IMR-90 (cell line): ENCODE data around the gene OXSR1. TPM values are rescaled to one million over a fixed set of nuclear protein-coding genes. Genes with fewer than 3 reads are reported as not detected.

Experiments used
- ATAC-seq: fragments of 200-7000 bp; cut with Tn5 transposase; 2 replicates; pipeline ENCODE4 v1.9.1; 2020; ENCODE audit warnings: low read depth, mild to moderate bottlenecking, moderate library complexity
- BruUV-seq: library from RNA; stranded (reverse); fragments of 400-500 nt; replicated peaks from 2 replicates; lab custom pipeline; 2021; lab: Mats Ljungman, UMichigan
- CTCF ChIA-PET: fragments of 300-600 bp; formaldehyde crosslinking; extraction: SDS; loops from one replicate; lab custom pipeline; 2021; ENCODE audit warnings: antibody characterized with exemption; lab: Yijun Ruan, JAX
- POLR2A ChIA-PET: fragments of 300-600 bp; sonication (Branson Sonifier 250); formaldehyde crosslinking; loops from one replicate; lab custom pipeline; 2022; ENCODE audit warnings: antibody characterized with exemption; ENCODE audit not compliant: unreplicated experiment; lab: Charles Lee
- DNase-seq: peaks from one replicate; pipeline ENCODE4 v3.0.0; 2013
- H2AFZ ChIP-seq: replicated peaks from 2 replicates; pipeline ENCODE3; 2013; ENCODE audit warnings: low read length, mild to moderate bottlenecking; ENCODE audit not compliant: poor library complexity
- H2AK5ac ChIP-seq: 2 replicates; pipeline ENCODE4 v1.6.1; 2013; ENCODE audit warnings: low read depth, low read length, inconsistent platforms
- H2AK9ac ChIP-seq: replicated peaks from 2 replicates; pipeline ENCODE3; 2013; ENCODE audit warnings: mild to moderate bottlenecking, low read depth, low read length, moderate library complexity; ENCODE audit not compliant: poor library complexity
- H2BK120ac ChIP-seq: 2 replicates; pipeline ENCODE4 v1.6.1; 2013; ENCODE audit warnings: low read depth, low read length, inconsistent platforms
- H2BK15ac ChIP-seq: 3 replicates; pipeline ENCODE4 v1.6.1; 2013; ENCODE audit warnings: low read depth, low read length, inconsistent platforms
- H2BK20ac ChIP-seq: 2 replicates; pipeline ENCODE4 v1.6.1; 2013; ENCODE audit warnings: low read depth, mild to moderate bottlenecking, inconsistent platforms, low read length, moderate library complexity
- H2BK5ac ChIP-seq: 2 replicates; pipeline ENCODE4 v1.6.1; 2013; ENCODE audit warnings: mild to moderate bottlenecking, low read depth, low read length, inconsistent platforms; ENCODE audit not compliant: poor library complexity, severe bottlenecking
- H3K14ac ChIP-seq: replicated peaks from 2 replicates; pipeline ENCODE4 v1.6.1; 2013; ENCODE audit warnings: low read depth, low read length, inconsistent platforms
- H3K18ac ChIP-seq: 2 replicates; pipeline ENCODE4 v1.6.1; 2013; ENCODE audit warnings: low read depth, low read length, control low read depth
- H3K23ac ChIP-seq: 2 replicates; pipeline ENCODE4 v1.6.1; 2013; ENCODE audit warnings: low read depth, low read length, inconsistent platforms
- H3K27ac ChIP-seq: 2 replicates; pipeline ENCODE4 v1.5.1; 2013; ENCODE audit warnings: mild to moderate bottlenecking, control low read depth, low read length; ENCODE audit not compliant: insufficient read depth
- H3K27me3 ChIP-seq: 2 replicates; pipeline ENCODE4 v1.6.1; 2013; ENCODE audit warnings: low read length; ENCODE audit not compliant: control insufficient read depth, insufficient read depth
- H3K36me3 ChIP-seq: 2 replicates; pipeline ENCODE4 v1.6.1; 2013; ENCODE audit warnings: low read length, mixed read lengths; ENCODE audit not compliant: control insufficient read depth, insufficient read depth
- H3K4ac ChIP-seq: 2 replicates; pipeline ENCODE4 v1.6.1; 2013; ENCODE audit warnings: low read depth, low read length, inconsistent platforms
- H3K4me1 ChIP-seq: 2 replicates; pipeline ENCODE4 v1.6.1; 2013; ENCODE audit warnings: low read length, mixed read lengths; ENCODE audit not compliant: control insufficient read depth, insufficient read depth
- H3K4me2 ChIP-seq: 2 replicates; pipeline ENCODE4 v1.6.1; 2013; ENCODE audit warnings: low read depth, mild to moderate bottlenecking, control low read depth, low read length, moderate library complexity
- H3K4me3 ChIP-seq: 2 replicates; pipeline ENCODE4 v1.5.1; 2013; ENCODE audit warnings: low read depth, mild to moderate bottlenecking, control low read depth, low read length, moderate library complexity; ENCODE audit not compliant: insufficient read depth
- H3K56ac ChIP-seq: 2 replicates; pipeline ENCODE4 v1.6.1; 2013; ENCODE audit warnings: low read length, inconsistent platforms; ENCODE audit not compliant: insufficient read depth; ENCODE audit errors: extremely low read depth
- H3K79me1 ChIP-seq, 2 experiments: 2 replicates each; pipeline ENCODE4 v1.6.1; 2013; ENCODE audit warnings: low read length in 2 of 2, inconsistent platforms in 1 of 2, low read depth in 1 of 2
- H3K9ac ChIP-seq: 2 replicates; pipeline ENCODE4 v1.6.1; 2013; ENCODE audit warnings: low read depth, low read length, control low read depth
- H3K9me1 ChIP-seq: 2 replicates; pipeline ENCODE4 v1.6.1; 2013; ENCODE audit warnings: low read length, inconsistent platforms; ENCODE audit not compliant: insufficient read depth
- H3K9me3 ChIP-seq: 2 replicates; pipeline ENCODE4 v1.6.1; 2013; ENCODE audit warnings: low read length; ENCODE audit not compliant: control insufficient read depth, insufficient read depth
- H4K20me1 ChIP-seq: 2 replicates; pipeline ENCODE4 v1.6.1; 2013; ENCODE audit warnings: low read length, inconsistent platforms; ENCODE audit not compliant: insufficient read depth
- H4K5ac ChIP-seq: 2 replicates; pipeline ENCODE4 v1.6.1; 2013; ENCODE audit warnings: mild to moderate bottlenecking, low read depth, low read length, control low read depth
- H4K8ac ChIP-seq, 2 experiments: 2 replicates each; pipeline ENCODE4 v1.6.1; 2013; ENCODE audit warnings: low read depth in 2 of 2, low read length in 2 of 2, control low read depth in 1 of 2, inconsistent platforms in 1 of 2
- H4K91ac ChIP-seq: 2 replicates; pipeline ENCODE4 v1.6.1; 2013; ENCODE audit warnings: low read depth, low read length, inconsistent platforms; ENCODE audit not compliant: insufficient read depth
- BHLHE40 ChIP-seq: fragments of 150-350 bp; IDR thresholded peaks from 2 replicates; pipeline ENCODE4 v1.6.1; 2016; ENCODE audit warnings: mild to moderate bottlenecking, low read depth, low read length
- CEBPB ChIP-seq: IDR thresholded peaks from 2 replicates; pipeline ENCODE4 v1.6.1; 2012; ENCODE audit warnings: low read depth, low read length, improper control_type of control experiment
- CHD1 ChIP-seq: IDR thresholded peaks from 2 replicates; pipeline ENCODE4 v1.6.1; 2012; ENCODE audit warnings: low read depth, low read length, improper control_type of control experiment
- NFE2L2 ChIP-seq: fragments of 150-350 bp; IDR thresholded peaks from 2 replicates; pipeline ENCODE4 v1.6.1; 2016; ENCODE audit warnings: low read depth, mild to moderate bottlenecking, low read length
- RAD21 ChIP-seq: IDR thresholded peaks from 2 replicates; pipeline ENCODE4 v1.6.1; 2012; ENCODE audit warnings: low read length, improper control_type of control experiment
- RCOR1 ChIP-seq: IDR thresholded peaks from 2 replicates; pipeline ENCODE4 v1.6.1; 2012; ENCODE audit warnings: mild to moderate bottlenecking, low read length, improper control_type of control experiment; ENCODE audit not compliant: insufficient replicate concordance
- RFX5 ChIP-seq: IDR thresholded peaks from 2 replicates; pipeline ENCODE4 v1.8.0; 2012; ENCODE audit warnings: low read depth, mild to moderate bottlenecking, low read length, moderate library complexity
- SMC3 ChIP-seq: fragments of 150-350 bp; IDR thresholded peaks from 2 replicates; pipeline ENCODE4 v1.6.1; 2016; ENCODE audit warnings: low read depth, mild to moderate bottlenecking, antibody characterized with exemption, low read length, moderate library complexity
- WGBS, 2 experiments: methylation state at CpG; one replicate each; pipeline versions ENCODE4 v1.1.5 to v1.1.7; 2013; ENCODE audit warnings: missing lambda C conversion rate in 2 of 2; ENCODE audit not compliant: insufficient read length in 1 of 2; ENCODE audit errors: extremely low coverage in 2 of 2; 5-methylcytosine and 5-hydroxymethylcytosine counted together
- dilution Hi-C: fragments of 300-500 bp; cut with HindIII; formaldehyde crosslinking; loops from one replicate; pipeline ENCODE4 v1.14.3; 2018; ENCODE audit warnings: low sequenced_read_pairs; ENCODE audit not compliant: unreplicated experiment
- in situ Hi-C: fragments of 300-500 bp; cut with MboI; formaldehyde crosslinking; loops from 3 replicates; pipeline ENCODE4 v1.14.3; 2019; ENCODE audit warnings: low sequenced_read_pairs, inconsistent platforms, mixed read lengths
- intact Hi-C: fragments of 100-400 bp; cut with micrococcal nuclease; formaldehyde crosslinking; loops from 2 replicates; pipeline ENCODE4 v1.10.0; 2022
- polyA plus RNA-seq, 3 experiments: library from polyadenylated mRNA; depleted of rRNA; stranded (reverse); fragments of >200 nt; gene quantifications; 2 replicates each; pipeline ENCODE4 v1.2.3, GENCODE V29; 2012; ENCODE audit warnings: low replicate concordance in 1 of 3
- total RNA-seq: library from RNA; depleted of rRNA; stranded (reverse); fragments of >200 nt; gene quantifications from 2 replicates; pipeline ENCODE4 v1.2.3, GENCODE V29; 2012
- TF ChIP-seq, protein P1 (sequence below): fragments of 150-350 bp; IDR thresholded peaks from 2 replicates; pipeline ENCODE4 v1.6.1; 2017; ENCODE audit warnings: mild to moderate bottlenecking, antibody characterized with exemption, low read length, low read depth
- TF ChIP-seq, protein P2 (sequence below): conservative IDR thresholded peaks from 2 replicates; pipeline ENCODE4 v1.5.1; 2012; ENCODE audit warnings: mild to moderate bottlenecking, low read depth, low read length, improper control_type of control experiment

OXSR1 gene
- total and polyA plus RNA-seq, 2 of the 4 experiments (the other 2 are of a cell fraction): 32.9 to 37.6 TPM

DNA sequence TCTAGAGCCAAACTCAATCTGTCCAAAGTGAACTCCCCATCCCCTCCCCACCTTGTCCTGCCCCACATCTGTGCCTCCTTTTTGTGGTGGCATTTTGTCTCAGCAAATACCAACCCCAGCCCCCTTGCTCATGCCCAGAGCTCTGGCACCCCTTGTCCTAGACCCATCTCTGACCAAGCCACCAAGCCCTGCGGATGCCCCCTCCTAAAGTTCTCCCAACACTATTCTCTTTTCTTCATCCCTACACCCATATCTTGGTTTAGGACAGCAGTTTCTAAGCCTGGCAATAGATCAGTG is 46.1 kb upstream of the OXSR1 start:
- Histone ChIP-seq H4K91ac (no peak overlapping the region), H2BK5ac (no peak overlapping the region), H2AFZ (no peak overlapping the region), H3K79me1 (no peaks in the 10 kb centered on the region), H3K4me2 (no peak overlapping the region), H3K18ac (no peak overlapping the region), H3K23ac (no peak overlapping the region), H3K14ac (no peak overlapping the region), H3K4me3 (no peak overlapping the region), H2BK15ac (no peak overlapping the region), H3K56ac (no peak overlapping the region), H2AK5ac (no peak overlapping the region), H3K36me3 (peaks cover 19% of the 10 kb centered on the region), H3K27ac (no peak overlapping the region), H4K5ac (no peak overlapping the region), H3K4ac (no peak overlapping the region), H3K9ac (no peak overlapping the region), H2BK20ac (no peak overlapping the region), H3K9me3 (no peaks in the 10 kb centered on the region), H4K20me1 (no peaks in the 10 kb centered on the region), H4K8ac (no peak overlapping the region), H2BK120ac (no peak overlapping the region), H2AK9ac (no peak overlapping the region), H3K4me1 (no peaks in the 10 kb centered on the region), H3K27me3 (peaks cover 6% of the 10 kb centered on the region; the same call in 1 of the 2 replicates), H3K9me1 (0 out of 2 replicates have a peak, but pooled peaks cover 3% of the 10 kb centered on the region)
- TF ChIP-seq RCOR1 (no peak), RFX5 (no peak), RAD21 (no peak), CEBPB (no peak), NFE2L2 (no peak), CHD1 (no peak), BHLHE40 (no peak), SMC3 (no peak)
- TF ChIP-seq, protein P1, sequence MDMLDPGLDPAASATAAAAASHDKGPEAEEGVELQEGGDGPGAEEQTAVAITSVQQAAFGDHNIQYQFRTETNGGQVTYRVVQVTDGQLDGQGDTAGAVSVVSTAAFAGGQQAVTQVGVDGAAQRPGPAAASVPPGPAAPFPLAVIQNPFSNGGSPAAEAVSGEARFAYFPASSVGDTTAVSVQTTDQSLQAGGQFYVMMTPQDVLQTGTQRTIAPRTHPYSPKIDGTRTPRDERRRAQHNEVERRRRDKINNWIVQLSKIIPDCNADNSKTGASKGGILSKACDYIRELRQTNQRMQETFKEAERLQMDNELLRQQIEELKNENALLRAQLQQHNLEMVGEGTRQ: no peak
- TF ChIP-seq, protein P2, sequence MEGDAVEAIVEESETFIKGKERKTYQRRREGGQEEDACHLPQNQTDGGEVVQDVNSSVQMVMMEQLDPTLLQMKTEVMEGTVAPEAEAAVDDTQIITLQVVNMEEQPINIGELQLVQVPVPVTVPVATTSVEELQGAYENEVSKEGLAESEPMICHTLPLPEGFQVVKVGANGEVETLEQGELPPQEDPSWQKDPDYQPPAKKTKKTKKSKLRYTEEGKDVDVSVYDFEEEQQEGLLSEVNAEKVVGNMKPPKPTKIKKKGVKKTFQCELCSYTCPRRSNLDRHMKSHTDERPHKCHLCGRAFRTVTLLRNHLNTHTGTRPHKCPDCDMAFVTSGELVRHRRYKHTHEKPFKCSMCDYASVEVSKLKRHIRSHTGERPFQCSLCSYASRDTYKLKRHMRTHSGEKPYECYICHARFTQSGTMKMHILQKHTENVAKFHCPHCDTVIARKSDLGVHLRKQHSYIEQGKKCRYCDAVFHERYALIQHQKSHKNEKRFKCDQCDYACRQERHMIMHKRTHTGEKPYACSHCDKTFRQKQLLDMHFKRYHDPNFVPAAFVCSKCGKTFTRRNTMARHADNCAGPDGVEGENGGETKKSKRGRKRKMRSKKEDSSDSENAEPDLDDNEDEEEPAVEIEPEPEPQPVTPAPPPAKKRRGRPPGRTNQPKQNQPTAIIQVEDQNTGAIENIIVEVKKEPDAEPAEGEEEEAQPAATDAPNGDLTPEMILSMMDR: no peak
- POLR2A ChIA-PET: interaction anchor here (1.1 kb wide), 1 partner anchor 18 kb away, joined by 3 read pairs; the partner anchor contains the start of gene ACAA1
- no peak for DNase-seq
- BruUV-seq: no TSS peak
- CTCF ChIA-PET: interaction anchor here (1.0 kb wide), 1 partner anchor 179 kb away, joined by 3 read pairs; no protein-coding TSS in a partner anchor
- ATAC-seq: no peak
- in situ Hi-C loops: no loop called here
- 100% methylated on average over 1 of the region's 1 CpG; no CpG with 5 or more reads in 1 of the 2 experiments for WGBS, 2 experiments
- dilution Hi-C loops: no loop called here
- intact Hi-C loops: loop anchor here (2.0 kb wide), 1 partner anchor 228 kb away; the partner anchor contains the start of gene XYLB
